Stimulated activated naive B cell treated with anti-CD40 and anti-IgM and Interleukin-4, amounts not matched to agents 10 μg/mL and 1 μg/mL and 100 μg/mL, for 72 hours (primary cell): ENCODE data around the gene ZNF683.

Experiments
- ATAC-seq, 2 donors: fragments of 150-1000 bp; cut with Tn5 transposase; replicated peaks; 2 replicates each; pipeline ENCODE4 v1.10.0; 2021; ENCODE audit warnings: moderate library complexity in 1 of 2
- DNase-seq: peaks from one replicate; pipeline ENCODE4 v3.0.0; 2021
- H3K27ac Mint-ChIP-seq: one replicate; pipeline ENCODE4 v1.8.0; 2022; ENCODE audit warnings: mild to moderate bottlenecking, mixed read lengths
- H3K27me3 Mint-ChIP-seq, 2 donors: one replicate each; pipeline ENCODE4 v1.8.0; 2022; ENCODE audit warnings: mixed read lengths in 2 of 2
- H3K36me3 Mint-ChIP-seq, 2 donors: one replicate each; pipeline ENCODE4 v1.8.0; 2022; ENCODE audit warnings: mixed read lengths in 2 of 2, mild to moderate bottlenecking in 1 of 2
- H3K4me1 Mint-ChIP-seq, 2 donors: one replicate each; pipeline ENCODE4 v1.8.0; 2022; ENCODE audit warnings: mixed read lengths in 2 of 2, mild to moderate bottlenecking in 1 of 2
- H3K4me3 Mint-ChIP-seq, 2 donors: one replicate each; pipeline ENCODE4 v1.8.0; 2022; ENCODE audit warnings: mild to moderate bottlenecking in 2 of 2, mixed read lengths in 2 of 2, moderate library complexity in 1 of 2
- H3K9me3 Mint-ChIP-seq, 2 donors: one replicate each; pipeline ENCODE4 v1.8.0; 2022; ENCODE audit warnings: mixed read lengths in 2 of 2, mild to moderate bottlenecking in 1 of 2

The ZNF683 gene

DNA sequence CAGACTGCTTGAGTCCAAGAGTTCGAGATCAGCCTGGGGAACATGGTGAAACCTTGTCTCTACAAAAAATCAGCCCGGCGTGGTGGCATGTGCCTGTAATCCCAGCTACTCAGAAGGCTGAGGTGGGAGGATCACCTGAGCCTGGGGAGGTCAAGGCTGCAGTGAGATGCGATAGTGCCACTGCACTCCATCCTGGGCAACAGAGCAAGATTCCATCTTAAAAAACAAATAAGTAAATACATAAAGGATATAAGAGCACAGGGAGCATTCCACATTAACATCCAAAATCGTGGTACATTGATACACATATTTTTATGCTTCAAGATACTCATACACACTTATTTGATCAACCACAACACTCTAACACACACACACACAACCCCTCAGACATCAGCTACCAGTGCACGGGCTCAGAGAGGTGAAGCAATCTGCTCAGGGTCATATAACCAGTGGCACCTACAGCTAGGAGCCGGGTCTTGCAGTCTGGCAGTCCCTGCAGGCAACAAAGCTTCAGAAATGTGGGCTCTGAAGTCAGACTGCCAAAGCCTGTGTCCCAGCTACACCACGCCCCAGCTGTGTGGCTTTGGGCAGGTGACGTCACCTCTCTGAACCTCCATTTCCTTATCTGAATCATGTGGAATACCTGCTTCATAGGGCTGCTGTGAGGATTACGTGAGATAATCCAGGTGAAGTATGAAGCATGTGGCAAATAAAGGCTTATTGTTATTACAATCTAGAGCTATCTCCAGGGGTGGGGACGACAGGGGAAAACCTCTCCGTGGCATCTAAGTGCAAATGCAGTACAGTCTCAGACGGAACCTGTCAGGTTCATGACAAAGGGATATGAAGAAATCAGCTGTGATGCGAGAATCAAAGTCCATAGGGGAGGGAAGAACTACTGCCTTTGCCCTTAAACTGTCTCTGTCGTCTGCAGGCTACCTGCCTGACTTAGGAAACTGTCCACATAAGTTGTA, 13.9 kb downstream of the ZNF683 start:
- H3K4me3 Mint-ChIP-seq: no peak overlapping the region
- H3K27ac Mint-ChIP-seq: no peak overlapping the region
- H3K27me3 Mint-ChIP-seq: peaks cover 43 to 50% of the 10 kb centered on the region in 2 donors
- peaks cover 27 to 30% of the 10 kb centered on the region in 2 donors for H3K4me1 Mint-ChIP-seq
- ATAC-seq: no peak
- H3K36me3 Mint-ChIP-seq: no peaks in the 10 kb centered on the region
- DNase-seq: no peak
- H3K9me3 Mint-ChIP-seq: no peaks in the 10 kb centered on the region

DNA sequence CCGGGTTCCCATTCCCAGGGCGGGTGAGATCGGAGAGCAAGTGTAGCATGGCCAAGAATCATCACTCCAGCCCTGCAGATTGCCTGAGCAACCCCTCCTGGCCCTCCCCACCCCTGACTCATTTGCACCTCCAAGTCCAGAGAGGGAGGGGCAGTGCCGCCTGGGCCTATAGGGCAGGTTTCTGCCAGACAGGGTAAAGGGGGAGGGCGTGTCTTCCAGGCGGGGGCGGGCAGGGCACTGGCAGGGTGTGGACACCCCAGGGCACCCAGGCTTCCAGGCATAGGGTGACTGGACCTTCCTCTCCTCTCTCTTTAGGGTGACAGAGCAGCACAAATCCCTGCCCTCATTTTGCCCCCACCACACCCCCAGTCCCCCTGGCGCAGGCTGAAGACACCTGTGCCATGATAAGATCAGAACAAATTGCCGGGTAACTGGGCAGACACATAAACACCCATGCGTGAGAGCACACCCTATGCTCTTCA, 15.4 kb downstream of the ZNF683 start:
- H3K36me3 Mint-ChIP-seq: no peaks in the 10 kb centered on the region
- no peak for DNase-seq
- no peaks in the 10 kb centered on the region for H3K9me3 Mint-ChIP-seq
- H3K27me3 Mint-ChIP-seq: peaks cover 43 to 45% of the 10 kb centered on the region in 2 donors
- H3K27ac Mint-ChIP-seq: no peak overlapping the region
- no peak for ATAC-seq
- H3K4me3 Mint-ChIP-seq: no peak overlapping the region
- H3K4me1 Mint-ChIP-seq: peaks cover 22 to 29% of the 10 kb centered on the region in 2 donors

DNA sequence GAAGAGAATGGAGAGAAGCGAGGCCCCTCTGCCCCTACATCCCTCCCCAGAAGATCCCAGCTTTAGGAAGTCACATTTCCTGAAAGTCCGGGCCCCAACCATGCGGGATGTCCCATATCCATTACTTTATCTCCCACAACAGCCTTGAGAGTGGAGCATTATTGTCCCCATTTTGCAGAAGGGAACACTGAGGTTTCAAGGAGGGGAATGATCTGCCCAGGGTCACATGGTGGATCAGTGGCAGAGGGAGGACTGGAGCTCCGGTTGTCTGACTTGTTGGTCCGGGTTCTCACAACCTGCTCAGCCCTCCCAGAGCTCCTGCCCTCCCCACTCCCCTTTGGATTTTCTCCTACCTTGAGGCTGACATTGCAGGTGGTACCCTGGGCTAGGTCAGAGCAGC, 16.4 kb downstream of the ZNF683 start:
- ATAC-seq: no peak

DNA sequence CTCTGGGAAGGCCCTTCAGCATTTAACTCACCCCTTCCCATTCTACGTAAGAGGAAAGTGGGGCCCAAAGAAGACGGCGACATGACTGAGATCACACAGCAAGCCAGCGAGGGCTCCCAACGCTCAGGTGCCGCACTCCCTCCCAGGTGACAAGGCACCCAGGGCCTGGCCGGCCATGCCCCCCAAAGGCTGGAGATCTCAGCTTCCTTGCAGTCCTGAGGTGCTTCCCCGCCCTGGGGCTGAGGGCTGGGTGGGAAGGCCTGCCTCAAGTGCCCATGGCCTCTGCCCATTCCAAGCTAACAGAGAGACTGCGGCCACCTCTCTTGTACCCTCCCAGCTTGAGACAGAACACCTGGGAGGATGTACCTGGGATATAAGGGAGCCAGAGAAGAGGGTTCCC, 17.6 kb downstream of the ZNF683 start:
- Mint-ChIP-seq H3K4me1 (peaks cover 5 to 7% of the 10 kb centered on the region in 2 donors), H3K27ac (no peak overlapping the region), H3K9me3 (no peaks in the 10 kb centered on the region), H3K27me3 (peaks cover 24 to 25% of the 10 kb centered on the region in 2 donors), H3K4me3 (no peak overlapping the region), H3K36me3 (no peaks in the 10 kb centered on the region)
- DNase-seq (no peak), ATAC-seq (no peak)

More for the DNA sequence above, 16.4 kb downstream of the ZNF683 start:
- H3K27ac Mint-ChIP-seq: no peak overlapping the region
- no peak for DNase-seq
- H3K4me3 Mint-ChIP-seq: no peak overlapping the region
- H3K9me3 Mint-ChIP-seq: no peaks in the 10 kb centered on the region
- H3K4me1 Mint-ChIP-seq: peaks cover 14 to 18% of the 10 kb centered on the region in 2 donors
- H3K36me3 Mint-ChIP-seq: no peaks in the 10 kb centered on the region
- peaks cover 35 to 36% of the 10 kb centered on the region in 2 donors for H3K27me3 Mint-ChIP-seq

DNA sequence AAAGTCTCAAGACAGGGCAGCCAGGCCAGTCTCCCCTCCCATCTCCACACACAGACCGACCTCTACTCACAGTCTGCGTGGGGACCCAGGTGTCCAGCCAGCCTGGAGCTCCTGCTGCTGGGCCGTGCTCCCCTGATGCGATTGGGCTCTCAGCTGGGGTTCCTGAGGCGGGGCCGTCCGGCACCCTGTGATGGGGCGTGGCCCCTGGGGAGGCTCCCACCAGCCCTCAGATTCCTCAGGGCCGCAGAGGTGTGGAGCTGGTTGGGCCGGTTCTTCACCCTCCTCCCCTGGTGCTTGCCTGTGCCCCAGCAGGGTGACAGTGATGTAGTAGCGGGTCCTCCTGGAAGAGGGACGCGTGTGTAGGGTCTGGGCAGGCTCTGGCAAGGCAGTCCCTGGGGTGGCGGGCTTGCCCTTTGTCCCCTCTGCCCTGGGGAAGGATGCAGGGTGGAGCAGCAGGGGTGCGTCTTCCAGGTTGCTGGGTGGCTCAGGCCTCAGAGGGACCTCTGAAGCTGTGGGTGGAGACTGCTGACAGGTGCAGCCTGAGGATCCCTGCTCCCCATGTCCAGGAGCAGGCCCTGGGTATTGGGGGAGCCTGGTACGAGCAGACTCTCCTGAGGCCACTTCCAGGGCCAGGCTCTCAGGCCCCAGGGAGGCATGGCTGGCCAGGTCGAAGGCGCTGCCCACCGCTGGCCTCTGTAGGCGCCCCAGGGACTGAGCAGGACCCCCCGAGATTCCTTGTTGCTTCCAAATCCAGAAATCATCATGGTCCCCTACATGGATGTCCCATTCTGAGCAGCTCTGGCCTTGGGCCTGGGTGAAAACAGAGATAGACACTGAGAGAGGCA, 18.4 kb downstream of the ZNF683 start, which contains the start of gene CRYBG2:
Gene CRYBG2 (minus strand): TSS at position 155 of the 845 bp plus-strand sequence. CDS start 7,473 bp downstream, outside the sequence.
- Mint-ChIP-seq H3K4me3 (no peak within 1 kb of the TSS), H3K27ac (peak within 1 kb of the TSS; percentile 38), H3K27me3 (peaks cover 16 to 17% of the 10 kb centered on the region in 2 donors), H3K4me1 (peaks cover 0 to 2% of the 10 kb centered on the region in 2 donors), H3K9me3 (no peaks in the 10 kb centered on the region), H3K36me3 (no peaks in the 10 kb centered on the region)
- no peak for DNase-seq
- ATAC-seq: no peak

DNA sequence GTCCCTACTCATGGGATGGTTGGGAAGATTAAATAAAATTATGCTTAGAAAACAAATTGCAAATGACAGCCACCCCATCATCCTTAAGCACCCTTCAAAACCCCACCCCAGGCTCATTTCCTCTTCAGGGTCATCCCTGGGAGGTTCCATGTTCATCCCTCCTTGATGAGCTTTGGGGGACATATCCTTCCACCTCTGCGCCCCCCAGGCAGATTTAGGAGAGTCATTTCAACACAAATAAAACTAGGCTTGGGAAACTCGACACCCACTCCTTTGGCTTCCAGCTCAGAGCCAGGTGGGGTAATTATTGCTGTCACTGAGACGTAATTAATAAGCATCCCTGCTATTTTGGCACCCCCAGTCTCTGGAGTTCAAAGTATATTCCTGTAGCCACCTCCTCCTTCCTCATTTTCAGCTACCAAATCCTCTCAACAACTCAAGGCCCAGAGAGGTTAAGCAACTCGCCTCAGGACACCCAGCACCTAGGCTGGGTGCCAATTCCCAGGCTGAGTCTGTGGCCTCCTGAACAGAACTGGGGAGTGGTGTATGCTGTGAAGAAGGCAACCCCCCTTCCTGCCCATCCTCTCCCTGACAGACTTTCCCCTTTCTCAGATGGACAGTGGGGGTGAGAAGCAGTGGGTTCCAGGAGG, 19.2 kb downstream of the ZNF683 start:
- DNase-seq (no peak), ATAC-seq (no peak)
- Mint-ChIP-seq H3K9me3 (no peaks in the 10 kb centered on the region), H3K4me3 (no peak overlapping the region), H3K36me3 (no peaks in the 10 kb centered on the region), H3K4me1 (peaks cover 0 to 2% of the 10 kb centered on the region in 2 donors), H3K27ac (peak overlapping the region; percentile 38), H3K27me3 (peaks cover 8 to 12% of the 10 kb centered on the region in 2 donors)

DNA sequence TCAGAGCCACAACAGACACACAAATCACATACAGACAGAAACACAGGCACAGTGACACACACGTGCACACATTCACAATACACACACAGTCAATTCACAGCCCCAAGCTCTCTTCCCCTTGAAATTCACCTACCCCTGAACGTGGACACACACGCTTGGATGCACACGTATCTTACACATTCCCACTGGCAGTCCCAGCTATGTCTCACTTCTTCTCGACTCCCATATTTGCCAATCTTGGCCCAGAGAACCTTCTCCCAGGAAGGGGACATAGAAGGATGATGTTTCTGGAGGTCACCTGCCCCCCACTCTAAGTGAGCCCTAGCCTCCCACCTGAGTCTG, 20.2 kb downstream of the ZNF683 start:
- peaks cover 0 to 2% of the 10 kb centered on the region in 2 donors for H3K4me1 Mint-ChIP-seq
- no peaks in the 10 kb centered on the region for H3K9me3 Mint-ChIP-seq
- peaks cover 8% of the 10 kb centered on the region in 2 donors for H3K27me3 Mint-ChIP-seq
- no peak overlapping the region for H3K27ac Mint-ChIP-seq
- DNase-seq (no peak), ATAC-seq (no peak)
- H3K4me3 Mint-ChIP-seq: no peak overlapping the region
- H3K36me3 Mint-ChIP-seq: no peaks in the 10 kb centered on the region

DNA sequence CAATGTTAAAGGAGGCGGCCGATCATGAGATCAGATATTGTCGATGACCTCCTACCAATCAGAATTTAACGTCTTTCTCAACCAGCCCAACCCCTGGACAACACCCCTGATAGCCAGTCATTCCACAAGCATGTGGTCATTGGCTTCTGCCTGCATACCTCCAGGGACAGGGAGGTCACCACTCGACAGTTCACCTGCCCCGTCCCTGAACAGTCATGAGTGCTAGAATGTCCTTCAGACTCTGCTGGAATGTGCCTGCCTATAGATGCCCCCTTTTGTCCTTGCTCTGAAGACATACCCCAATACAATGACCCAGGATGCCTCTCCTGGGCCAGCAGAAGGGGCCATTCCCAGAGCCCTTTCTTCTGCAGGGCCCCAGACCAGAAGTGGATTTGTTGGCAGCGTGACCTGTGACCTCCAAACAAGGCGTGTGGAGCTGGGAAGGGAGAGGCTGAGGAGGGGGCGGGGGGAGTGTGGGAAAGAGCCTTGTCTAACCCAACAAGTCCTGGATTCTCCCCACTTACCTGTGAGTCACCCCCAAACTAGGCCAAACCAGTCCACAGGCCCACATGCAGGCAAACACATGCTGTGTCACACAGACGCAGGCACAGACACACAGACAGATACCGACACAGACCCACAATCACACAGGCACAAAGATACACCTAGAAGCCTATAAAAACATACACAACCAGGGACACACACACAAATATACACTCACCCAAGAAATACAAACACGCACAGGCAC, 20.8 kb downstream of the ZNF683 start:
- no peaks in the 10 kb centered on the region for H3K36me3 Mint-ChIP-seq
- no peak overlapping the region for H3K4me3 Mint-ChIP-seq
- H3K27ac Mint-ChIP-seq: no peak overlapping the region
- no peak for ATAC-seq
- H3K27me3 Mint-ChIP-seq: peaks cover 5 to 8% of the 10 kb centered on the region in 2 donors
- no peak for DNase-seq
- peaks cover 0 to 2% of the 10 kb centered on the region in 2 donors for H3K4me1 Mint-ChIP-seq
- H3K9me3 Mint-ChIP-seq: no peaks in the 10 kb centered on the region

DNA sequence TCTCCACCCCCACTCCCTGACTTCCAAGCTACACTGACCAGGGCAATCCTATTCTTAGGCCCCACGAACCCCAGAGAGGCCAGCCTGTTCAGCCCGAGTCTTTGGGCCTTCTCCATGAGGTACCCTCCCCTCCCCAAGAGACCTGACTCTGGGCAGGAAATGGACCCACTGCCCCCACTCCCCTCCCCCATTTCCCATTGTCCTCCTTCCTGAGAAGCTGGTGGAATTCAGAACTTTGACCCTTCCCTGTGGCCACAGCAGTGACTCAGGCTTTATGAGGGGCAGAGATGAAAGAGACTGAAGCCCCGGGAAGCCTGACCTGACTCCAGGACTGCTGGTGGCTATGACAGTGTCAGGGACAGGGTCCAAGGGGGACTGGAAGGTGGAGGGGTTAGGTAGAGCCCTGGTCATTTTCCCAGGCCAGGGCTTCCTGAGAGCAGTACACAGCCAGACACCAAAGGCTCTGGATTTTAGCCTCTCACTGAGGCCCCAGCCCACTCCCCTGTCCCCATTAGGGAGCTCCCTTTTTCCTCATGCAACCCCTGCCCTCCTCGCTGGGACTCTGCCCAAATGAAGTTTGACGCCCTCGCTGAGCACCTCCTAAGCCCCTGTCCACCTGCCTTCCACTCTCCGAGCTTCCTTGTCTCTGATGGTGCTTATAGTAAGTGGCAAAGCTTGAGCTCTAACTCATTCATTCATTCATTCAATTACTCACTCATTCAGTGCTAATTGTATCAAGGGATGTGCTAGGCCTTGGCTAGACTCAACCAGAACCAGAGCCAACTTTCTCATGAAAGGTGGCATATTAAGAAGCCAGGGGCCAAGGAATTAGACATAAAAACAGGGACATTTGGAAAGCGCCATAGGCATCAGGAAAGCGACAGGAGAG, 21.6 kb downstream of the ZNF683 start:
- DNase-seq (no peak), ATAC-seq (no peak)
- Mint-ChIP-seq H3K4me3 (no peak overlapping the region), H3K9me3 (no peaks in the 10 kb centered on the region), H3K27ac (no peak overlapping the region), H3K27me3 (peaks cover 3 to 4% of the 10 kb centered on the region in 2 donors), H3K36me3 (no peaks in the 10 kb centered on the region), H3K4me1 (peaks cover 4 to 6% of the 10 kb centered on the region in 2 donors)

DNA sequence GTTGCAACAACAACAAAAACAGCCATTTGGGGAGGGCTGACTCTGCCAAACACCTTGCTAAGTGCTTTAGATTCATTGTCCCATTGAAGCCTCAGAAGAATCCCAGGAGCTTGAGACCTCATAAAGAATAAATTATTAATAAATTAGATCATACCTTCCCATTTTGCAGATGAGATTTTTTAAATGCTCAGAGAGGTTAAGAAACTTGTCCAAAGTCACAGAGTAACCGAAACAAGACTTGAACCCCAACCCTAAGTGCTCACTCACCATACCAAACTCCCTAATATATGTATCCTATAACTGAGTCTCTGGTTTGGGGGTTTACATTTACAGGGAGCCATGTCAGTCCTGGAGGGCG, 22.2 kb downstream of the ZNF683 start:
- Mint-ChIP-seq H3K27me3 (peaks cover 0 to 1% of the 10 kb centered on the region in 2 donors), H3K4me3 (no peak overlapping the region), H3K27ac (no peak overlapping the region), H3K9me3 (no peaks in the 10 kb centered on the region), H3K4me1 (peaks cover 1 to 6% of the 10 kb centered on the region in 2 donors), H3K36me3 (no peaks in the 10 kb centered on the region)
- no peak for DNase-seq
- ATAC-seq: no peak

DNA sequence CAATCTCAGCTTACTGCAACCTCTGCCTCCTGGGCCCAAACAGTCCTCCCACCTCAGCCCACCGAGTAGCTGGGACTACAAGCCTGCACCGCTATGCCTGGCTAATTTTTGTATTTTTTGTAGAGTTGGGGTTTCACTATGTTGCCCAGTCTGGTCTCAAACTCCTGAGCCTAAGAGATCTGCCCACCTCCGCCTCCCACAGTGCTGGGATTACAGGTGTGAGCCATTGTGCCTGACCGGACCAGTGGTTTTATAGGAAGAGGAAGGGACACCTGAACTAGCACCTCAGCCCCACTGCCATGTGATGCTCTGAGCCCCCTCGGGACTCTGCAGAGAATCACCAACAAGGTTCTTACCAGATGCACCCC, 22.7 kb downstream of the ZNF683 start:
- Mint-ChIP-seq H3K27me3 (peaks cover 0 to 4% of the 10 kb centered on the region in 2 donors), H3K36me3 (no peaks in the 10 kb centered on the region), H3K9me3 (no peaks in the 10 kb centered on the region), H3K4me3 (no peak overlapping the region), H3K27ac (no peak overlapping the region), H3K4me1 (peaks cover 1 to 6% of the 10 kb centered on the region in 2 donors)
- DNase-seq (no peak), ATAC-seq (no peak)

DNA sequence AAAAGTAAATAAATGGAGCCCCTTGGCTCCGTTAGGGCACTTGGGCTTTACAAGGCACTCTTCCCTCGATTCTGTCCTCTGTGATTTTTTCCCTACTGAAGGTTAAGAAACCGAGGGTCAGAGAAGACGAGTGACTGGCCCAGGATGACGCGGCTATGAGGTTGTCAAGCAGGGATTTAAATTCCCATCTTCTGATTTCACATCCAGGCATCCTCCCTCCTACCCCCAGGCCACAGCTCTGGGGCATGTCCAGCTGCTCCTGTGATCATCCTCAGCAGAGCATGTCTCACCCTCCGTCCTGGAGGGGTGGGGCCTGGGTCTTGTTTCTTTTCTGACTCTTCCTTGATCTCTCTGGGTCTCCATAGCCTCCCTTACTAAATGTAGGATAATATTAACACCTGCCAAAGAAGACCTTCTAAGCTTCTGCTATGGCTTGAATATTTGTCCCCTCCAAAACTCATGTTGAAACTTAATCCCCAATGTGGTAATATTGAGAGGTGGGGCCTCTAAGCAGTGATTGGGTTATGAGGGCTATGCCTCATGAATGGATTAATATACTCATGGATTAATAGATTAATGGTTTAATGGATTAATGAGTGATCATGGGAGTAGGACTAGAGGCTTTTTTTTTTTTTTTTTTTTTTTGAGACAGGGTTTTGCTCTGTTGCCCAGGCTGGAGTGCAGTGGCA, 23.2 kb downstream of the ZNF683 start:
- H3K27ac Mint-ChIP-seq: no peak overlapping the region

More for the DNA sequence above, 23.2 kb downstream of the ZNF683 start:
- no peaks in the 10 kb centered on the region for H3K36me3 Mint-ChIP-seq
- ATAC-seq (no peak), DNase-seq (no peak)
- H3K27me3 Mint-ChIP-seq: peaks cover under 1 to 4% of the 10 kb centered on the region in 2 donors
- no peak overlapping the region for H3K4me3 Mint-ChIP-seq
- H3K4me1 Mint-ChIP-seq: peaks cover 1 to 6% of the 10 kb centered on the region in 2 donors
- no peaks in the 10 kb centered on the region for H3K9me3 Mint-ChIP-seq
